Stimulated activated CD4-positive, alpha-beta T cell treated with anti-CD3 and anti-CD28 coated beads, Interleukin-2, amount 100 ng/mL, for 24 hours (primary cell): ENCODE results near the gene EMILIN2.
"Not testable (repeated sequence)": the region's sequence is repeated elsewhere in the genome, so short reads cannot be mapped to it uniquely, and the experiment has no call there.

ENCODE experiments used
- DNase-seq, 2 donors: peaks; one replicate each; pipeline ENCODE4 v3.0.0-alpha.2; 2020

Gene EMILIN2

DNA sequence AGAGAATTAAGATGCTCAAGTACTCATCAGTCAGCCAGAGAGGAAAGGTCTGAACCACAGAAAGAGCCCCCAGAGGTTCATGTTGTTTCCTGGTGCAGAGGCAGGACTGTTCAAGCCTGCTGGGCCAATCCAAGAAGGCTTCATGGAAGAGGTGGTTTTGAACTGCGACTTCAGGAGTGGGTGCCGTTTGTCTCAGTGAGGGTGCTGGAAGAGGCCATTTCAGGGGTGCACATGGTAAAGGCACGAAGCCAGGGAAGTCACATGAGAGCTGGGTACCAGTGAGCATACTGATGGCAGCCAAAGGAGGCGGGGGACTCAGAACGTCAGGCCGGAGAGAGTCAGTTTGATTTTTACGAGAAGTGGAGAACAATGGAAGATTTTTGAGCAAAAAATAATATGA is 55.5 kb downstream of the EMILIN2 start:
- no peak for DNase-seq

DNA sequence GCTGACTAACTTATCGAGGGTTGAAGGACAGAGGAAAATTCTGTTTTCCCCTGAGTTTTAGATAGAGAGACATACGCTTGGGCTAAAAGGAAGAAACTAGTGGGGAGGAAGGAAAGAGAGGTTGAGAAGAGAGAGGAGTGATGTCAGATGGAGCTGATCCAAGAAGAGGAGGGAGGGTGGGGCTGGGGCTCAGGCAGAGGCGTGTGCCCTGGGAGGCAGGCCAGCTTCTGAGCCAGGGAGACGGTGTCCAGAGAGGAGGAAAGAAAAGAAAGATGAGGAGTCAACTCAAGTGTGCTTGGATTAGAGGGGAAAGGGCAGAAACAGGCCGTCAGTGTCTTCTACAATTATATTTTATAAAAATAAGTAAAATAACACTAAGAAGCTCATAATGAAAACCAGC is 56.2 kb downstream of the EMILIN2 start:
- no peak for DNase-seq

- DNase-seq = peak; percentile 49 to 71
These were observed 59.3 kb downstream of the EMILIN2 start for GRCh38 chr18:2905854-2906703.

GRCh38 chr18:2906704-2907549 is 60.1 kb downstream of the EMILIN2 start:
- peak; percentile 54 to 70 for DNase-seq

- no peak for DNase-seq
These were observed 60.8 kb downstream of the EMILIN2 start for GRCh38 chr18:2907550-2908135.

- DNase-seq = no peak
These were observed 61.5 kb downstream of the EMILIN2 start for GRCh38 chr18:2908166-2908945.

DNA sequence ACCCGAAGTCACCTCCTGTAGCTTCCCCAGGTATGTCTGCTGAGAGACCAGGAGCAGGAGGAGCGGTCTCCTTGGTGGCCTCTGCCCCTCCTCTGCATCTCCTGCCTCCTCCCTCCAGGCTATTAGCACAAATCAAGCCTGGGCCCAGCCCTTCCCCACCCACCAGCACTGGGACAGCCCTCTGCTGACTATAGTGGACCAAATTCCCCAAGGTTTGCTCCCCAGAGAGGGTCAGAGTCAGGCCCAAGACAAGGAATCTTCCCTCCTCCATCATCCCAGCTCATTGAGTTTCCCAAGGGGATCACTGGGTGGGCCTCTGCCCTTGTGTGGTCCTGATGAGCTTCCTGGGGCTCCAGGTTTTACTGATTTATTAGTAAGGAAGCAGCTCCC is 62.1 kb downstream of the EMILIN2 start:
- no peak for DNase-seq

GRCh38 chr18:2909431-2910140 is 62.8 kb downstream of the EMILIN2 start:
- peak in 1 of 2 donors; percentile 14 for DNase-seq

DNA sequence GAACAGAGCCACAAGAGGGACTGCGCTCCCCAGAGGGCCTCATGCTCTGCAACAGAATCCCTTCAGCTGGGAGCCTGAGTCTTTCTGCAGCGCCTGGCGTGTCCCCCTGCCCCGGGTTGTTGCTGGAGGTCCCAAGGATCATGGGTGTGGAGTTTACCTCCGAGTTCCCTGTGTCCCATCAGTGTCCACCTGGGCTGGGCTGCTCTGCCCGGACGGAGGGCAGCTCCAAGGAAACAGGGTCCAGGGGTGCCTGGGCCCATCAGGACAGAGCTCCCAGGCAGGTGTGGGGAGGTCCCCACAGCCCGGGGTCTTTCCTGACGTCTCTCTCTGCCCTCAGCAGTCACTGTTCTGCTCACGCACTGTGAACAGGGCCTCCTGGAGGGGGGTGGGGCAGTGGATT is 63.5 kb downstream of the EMILIN2 start:
- DNase-seq = no peak

GRCh38 chr18:2910751-2911425 is 64.1 kb downstream of the EMILIN2 start:
- DNase-seq = no peak

DNA sequence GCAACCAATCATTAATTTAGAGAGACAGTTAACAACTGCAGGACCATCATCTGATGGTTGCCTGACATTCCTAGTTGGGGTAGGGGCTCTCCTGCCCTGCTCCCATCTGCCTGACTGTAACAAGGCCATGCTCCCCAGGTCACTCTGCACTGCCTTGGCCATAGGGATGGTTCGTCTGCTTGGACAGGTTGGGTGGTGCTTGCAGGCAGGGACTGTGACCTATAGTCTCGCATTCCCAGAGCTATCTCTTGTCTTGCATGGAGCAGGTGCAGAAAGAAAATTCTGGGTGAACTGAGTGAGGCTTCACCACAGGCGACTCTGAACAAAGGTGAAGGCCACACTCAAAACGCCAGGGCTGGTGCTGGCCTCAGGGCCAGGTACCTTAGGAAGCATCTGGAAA is 64.7 kb downstream of the EMILIN2 start:
- no peak for DNase-seq

DNA sequence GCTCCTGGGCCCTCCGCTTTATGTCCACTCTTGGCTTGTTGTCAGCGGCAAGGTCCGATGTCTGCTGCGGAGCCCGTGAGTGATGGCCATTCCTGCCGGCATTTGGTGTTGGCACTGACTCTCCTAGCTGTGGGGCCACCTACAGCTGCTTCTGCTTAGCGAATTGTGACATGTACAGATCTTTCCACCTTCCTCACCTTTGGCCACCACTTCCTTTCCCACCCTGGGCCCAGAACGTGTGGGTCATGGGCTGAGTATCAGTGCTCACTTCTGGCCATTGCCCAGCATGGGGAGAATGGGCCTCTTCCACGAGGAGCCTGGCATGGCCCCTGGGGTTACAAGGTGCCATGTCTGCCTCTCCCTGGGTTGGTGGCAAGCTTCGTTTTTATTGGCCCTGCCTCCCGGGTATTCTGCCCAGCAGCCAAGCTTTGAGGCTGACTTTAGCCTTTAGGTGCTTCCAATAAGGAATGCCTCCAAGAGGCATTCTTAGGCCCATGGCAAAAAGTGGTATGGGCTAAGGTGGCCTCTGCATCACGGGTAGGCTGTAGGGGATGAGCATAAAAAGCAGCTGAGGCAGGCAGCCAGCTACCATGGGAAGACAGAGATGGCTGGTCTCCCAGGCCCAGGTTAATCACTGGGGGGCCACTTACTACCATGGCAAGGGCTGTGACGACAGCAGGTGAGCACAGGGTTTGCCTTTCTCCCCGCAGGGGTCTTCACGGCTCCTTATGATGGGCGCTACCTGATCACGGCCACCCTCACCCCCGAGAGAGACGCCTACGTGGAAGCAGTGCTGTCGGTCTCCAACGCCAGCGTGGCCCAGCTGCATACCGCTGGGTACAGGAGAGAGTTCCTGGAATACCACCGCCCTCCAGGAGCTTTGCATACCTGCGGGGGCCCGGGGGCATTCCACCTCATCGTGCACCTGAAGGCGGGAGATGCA is 65.8 kb downstream of the EMILIN2 start:
- DNase-seq = no peak

GRCh38 chr18:2913398-2914005 is 66.7 kb downstream of the EMILIN2 start:
- no peak for DNase-seq

DNA sequence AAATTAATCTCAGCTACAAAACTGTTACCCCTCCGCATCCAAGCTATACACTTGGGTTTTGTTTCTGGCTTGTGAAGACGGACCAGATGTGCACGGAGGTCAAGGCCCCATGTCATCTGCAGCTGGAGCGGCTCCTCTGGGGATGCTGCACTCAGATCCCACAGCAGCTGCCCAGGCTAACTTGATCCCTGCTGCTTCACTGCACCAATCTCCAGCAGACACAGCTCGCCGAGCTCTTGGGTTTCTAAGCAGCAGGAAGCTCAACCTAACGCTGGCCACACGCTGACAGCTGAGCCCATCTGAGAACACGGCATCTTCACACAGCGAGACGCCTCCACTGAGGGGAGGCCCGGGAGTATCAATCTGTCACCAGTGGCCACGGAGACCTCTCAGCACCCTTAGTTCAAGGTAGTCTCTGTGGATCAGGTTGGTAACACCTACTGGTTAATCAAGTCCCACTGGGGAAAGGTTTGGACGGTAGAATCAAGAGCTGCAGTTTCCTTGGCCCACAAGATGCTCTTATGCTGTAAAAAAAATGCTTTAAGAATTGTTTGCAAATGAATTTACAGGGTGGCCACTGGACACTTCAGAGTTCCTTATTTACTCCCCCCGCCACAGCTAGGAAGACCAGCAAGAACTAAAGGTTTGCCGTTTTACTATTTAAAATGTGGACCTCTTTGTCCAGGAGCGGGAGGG is 67.5 kb downstream of the EMILIN2 start:
- DNase-seq = no peak

DNA sequence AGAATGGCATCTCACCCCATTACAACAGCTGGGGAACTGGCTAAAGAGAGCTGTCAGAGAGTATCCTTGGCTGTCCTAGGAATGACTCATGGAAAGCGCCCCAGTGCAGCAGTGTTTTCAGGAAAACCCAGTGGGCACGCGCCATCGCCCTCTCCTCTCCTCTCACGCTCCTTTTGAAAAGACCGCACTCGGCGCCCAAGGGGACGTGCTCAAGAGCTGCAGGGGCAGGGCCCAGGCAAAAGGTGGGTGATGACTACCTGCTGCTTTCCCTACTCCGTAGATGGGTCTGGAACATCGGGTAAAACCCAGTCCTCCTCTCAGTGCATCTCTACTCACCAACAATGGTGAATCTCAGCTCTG is 68.1 kb downstream of the EMILIN2 start:
- no peak for DNase-seq

GRCh38 chr18:2915486-2915885 is 68.7 kb downstream of the EMILIN2 start:
- DNase-seq = not testable (repeated sequence)

- DNase-seq = no peak
These were observed 69.4 kb downstream of the EMILIN2 start for GRCh38 chr18:2916184-2916583.

- no peak for DNase-seq
These were observed 70.6 kb downstream of the EMILIN2 start for GRCh38 chr18:2917259-2918047.
